ENCODE results near the gene TMTC1.

TMTC1 gene

GRCh38 chr12:29589851-29590250, 193.9 kb downstream of the TMTC1 start:
- H3K36me3 ChIP-seq (ENCODE audit: control insufficient read depth, insufficient read depth, low read length), result no peaks in the 10 kb centered on the region
- H3K4me3 ChIP-seq (ENCODE audit: low read depth, low read length), result no peak overlapping the region
- H3K27me3 ChIP-seq (ENCODE audit: control insufficient read depth, insufficient read depth, low read length), result no peaks in the 10 kb centered on the region
- H3K4me1 ChIP-seq (ENCODE audit: control insufficient read depth, insufficient read depth, low read length), result peaks cover 35% of the 10 kb centered on the region
- H3K9ac ChIP-seq (ENCODE audit: low read length), result no peak overlapping the region
- H3K27ac ChIP-seq (ENCODE audit: low read depth, low read length), result no peak overlapping the region
- no peaks in the 10 kb centered on the region for H3K9me3 ChIP-seq (ENCODE audit: control insufficient read depth, insufficient read depth, low read depth, low read length)

- Histone ChIP-seq H3K27ac (ENCODE audit: low read depth, low read length) (no peak overlapping the region), H3K36me3 (ENCODE audit: control insufficient read depth, insufficient read depth, low read length) (no peaks in the 10 kb centered on the region), H3K4me3 (ENCODE audit: low read depth, low read length) (no peak overlapping the region), H3K9ac (ENCODE audit: low read length) (no peak overlapping the region), H3K4me1 (ENCODE audit: control insufficient read depth, insufficient read depth, low read length) (peaks cover 35% of the 10 kb centered on the region), H3K27me3 (ENCODE audit: control insufficient read depth, insufficient read depth, low read length) (no peaks in the 10 kb centered on the region), H3K9me3 (ENCODE audit: control insufficient read depth, insufficient read depth, low read depth, low read length) (no peaks in the 10 kb centered on the region)
Measured at GRCh38 chr12:29589286-29589820, 194.4 kb downstream of the TMTC1 start.

GRCh38 chr12:29582677-29583272, 201.0 kb downstream of the TMTC1 start:
- Histone ChIP-seq H3K27ac (ENCODE audit: low read depth, low read length) (no peak overlapping the region), H3K4me3 (ENCODE audit: low read depth, low read length) (no peak overlapping the region), H3K36me3 (ENCODE audit: control insufficient read depth, insufficient read depth, low read length) (no peaks in the 10 kb centered on the region), H3K9ac (ENCODE audit: low read length) (no peak overlapping the region), H3K27me3 (ENCODE audit: control insufficient read depth, insufficient read depth, low read length) (no peaks in the 10 kb centered on the region), H3K9me3 (ENCODE audit: control insufficient read depth, insufficient read depth, low read depth, low read length) (no peaks in the 10 kb centered on the region), H3K4me1 (ENCODE audit: control insufficient read depth, insufficient read depth, low read length) (no peaks in the 10 kb centered on the region)

GRCh38 chr12:29582146-29582545, 201.6 kb downstream of the TMTC1 start:
- H3K4me3 ChIP-seq (ENCODE audit: low read depth, low read length), result no peak overlapping the region
- H3K9me3 ChIP-seq (ENCODE audit: control insufficient read depth, insufficient read depth, low read depth, low read length), result no peaks in the 10 kb centered on the region
- no peak overlapping the region for H3K27ac ChIP-seq (ENCODE audit: low read depth, low read length)
- H3K9ac ChIP-seq (ENCODE audit: low read length), result no peak overlapping the region
- H3K27me3 ChIP-seq (ENCODE audit: control insufficient read depth, insufficient read depth, low read length), result no peaks in the 10 kb centered on the region
- no peaks in the 10 kb centered on the region for H3K4me1 ChIP-seq (ENCODE audit: control insufficient read depth, insufficient read depth, low read length)
- no peaks in the 10 kb centered on the region for H3K36me3 ChIP-seq (ENCODE audit: control insufficient read depth, insufficient read depth, low read length)

- H3K36me3 ChIP-seq (ENCODE audit: control insufficient read depth, insufficient read depth, low read length), result no peaks in the 10 kb centered on the region
- no peaks in the 10 kb centered on the region for H3K4me1 ChIP-seq (ENCODE audit: control insufficient read depth, insufficient read depth, low read length)
- no peak overlapping the region for H3K4me3 ChIP-seq (ENCODE audit: low read depth, low read length)
- H3K27ac ChIP-seq (ENCODE audit: low read depth, low read length), result no peak overlapping the region
- H3K9me3 ChIP-seq (ENCODE audit: control insufficient read depth, insufficient read depth, low read depth, low read length), result no peaks in the 10 kb centered on the region
- H3K27me3 ChIP-seq (ENCODE audit: control insufficient read depth, insufficient read depth, low read length), result no peaks in the 10 kb centered on the region
- H3K9ac ChIP-seq (ENCODE audit: low read length), result no peak overlapping the region
Measured at GRCh38 chr12:29581631-29582030, 202.1 kb downstream of the TMTC1 start.

- H3K9ac ChIP-seq (ENCODE audit: low read length), result no peak overlapping the region
- H3K4me3 ChIP-seq (ENCODE audit: low read depth, low read length), result no peak overlapping the region
- no peaks in the 10 kb centered on the region for H3K4me1 ChIP-seq (ENCODE audit: control insufficient read depth, insufficient read depth, low read length)
- no peaks in the 10 kb centered on the region for H3K27me3 ChIP-seq (ENCODE audit: control insufficient read depth, insufficient read depth, low read length)
- H3K9me3 ChIP-seq (ENCODE audit: control insufficient read depth, insufficient read depth, low read depth, low read length), result no peaks in the 10 kb centered on the region
- H3K36me3 ChIP-seq (ENCODE audit: control insufficient read depth, insufficient read depth, low read length), result no peaks in the 10 kb centered on the region
- no peak overlapping the region for H3K27ac ChIP-seq (ENCODE audit: low read depth, low read length)
Measured at GRCh38 chr12:29580971-29581370, 202.8 kb downstream of the TMTC1 start.

- H3K9ac ChIP-seq (ENCODE audit: low read length), result no peak overlapping the region
- H3K36me3 ChIP-seq (ENCODE audit: control insufficient read depth, insufficient read depth, low read length), result no peaks in the 10 kb centered on the region
- H3K4me1 ChIP-seq (ENCODE audit: control insufficient read depth, insufficient read depth, low read length), result no peaks in the 10 kb centered on the region
- H3K9me3 ChIP-seq (ENCODE audit: control insufficient read depth, insufficient read depth, low read depth, low read length), result no peaks in the 10 kb centered on the region
- no peaks in the 10 kb centered on the region for H3K27me3 ChIP-seq (ENCODE audit: control insufficient read depth, insufficient read depth, low read length)
- no peak overlapping the region for H3K27ac ChIP-seq (ENCODE audit: low read depth, low read length)
- no peak overlapping the region for H3K4me3 ChIP-seq (ENCODE audit: low read depth, low read length)
Measured at GRCh38 chr12:29578731-29579130, 205.0 kb downstream of the TMTC1 start.

- Histone ChIP-seq H3K36me3 (ENCODE audit: control insufficient read depth, insufficient read depth, low read length) (no peaks in the 10 kb centered on the region), H3K4me1 (ENCODE audit: control insufficient read depth, insufficient read depth, low read length) (no peaks in the 10 kb centered on the region), H3K4me3 (ENCODE audit: low read depth, low read length) (no peak overlapping the region), H3K9ac (ENCODE audit: low read length) (no peak overlapping the region), H3K27ac (ENCODE audit: low read depth, low read length) (no peak overlapping the region), H3K27me3 (ENCODE audit: control insufficient read depth, insufficient read depth, low read length) (no peaks in the 10 kb centered on the region), H3K9me3 (ENCODE audit: control insufficient read depth, insufficient read depth, low read depth, low read length) (no peaks in the 10 kb centered on the region)
Measured at GRCh38 chr12:29578070-29578469, 205.7 kb downstream of the TMTC1 start.

- H3K9ac ChIP-seq (ENCODE audit: low read length), result no peak overlapping the region
- no peaks in the 10 kb centered on the region for H3K9me3 ChIP-seq (ENCODE audit: control insufficient read depth, insufficient read depth, low read depth, low read length)
- no peaks in the 10 kb centered on the region for H3K36me3 ChIP-seq (ENCODE audit: control insufficient read depth, insufficient read depth, low read length)
- no peak overlapping the region for H3K4me3 ChIP-seq (ENCODE audit: low read depth, low read length)
- no peaks in the 10 kb centered on the region for H3K4me1 ChIP-seq (ENCODE audit: control insufficient read depth, insufficient read depth, low read length)
- no peak overlapping the region for H3K27ac ChIP-seq (ENCODE audit: low read depth, low read length)
- no peaks in the 10 kb centered on the region for H3K27me3 ChIP-seq (ENCODE audit: control insufficient read depth, insufficient read depth, low read length)
Measured at GRCh38 chr12:29574500-29574899, 209.2 kb downstream of the TMTC1 start.

GRCh38 chr12:29572938-29573337, 210.8 kb downstream of the TMTC1 start:
- no peak overlapping the region for H3K9ac ChIP-seq (ENCODE audit: low read length)
- H3K27ac ChIP-seq (ENCODE audit: low read depth, low read length), result no peak overlapping the region
- H3K4me1 ChIP-seq (ENCODE audit: control insufficient read depth, insufficient read depth, low read length), result no peaks in the 10 kb centered on the region
- H3K4me3 ChIP-seq (ENCODE audit: low read depth, low read length), result no peak overlapping the region
- H3K36me3 ChIP-seq (ENCODE audit: control insufficient read depth, insufficient read depth, low read length), result no peaks in the 10 kb centered on the region
- no peaks in the 10 kb centered on the region for H3K9me3 ChIP-seq (ENCODE audit: control insufficient read depth, insufficient read depth, low read depth, low read length)
- no peaks in the 10 kb centered on the region for H3K27me3 ChIP-seq (ENCODE audit: control insufficient read depth, insufficient read depth, low read length)

- H3K9ac ChIP-seq (ENCODE audit: low read length), result no peak overlapping the region
- H3K4me1 ChIP-seq (ENCODE audit: control insufficient read depth, insufficient read depth, low read length), result no peaks in the 10 kb centered on the region
- no peaks in the 10 kb centered on the region for H3K36me3 ChIP-seq (ENCODE audit: control insufficient read depth, insufficient read depth, low read length)
- no peak overlapping the region for H3K4me3 ChIP-seq (ENCODE audit: low read depth, low read length)
- H3K27me3 ChIP-seq (ENCODE audit: control insufficient read depth, insufficient read depth, low read length), result no peaks in the 10 kb centered on the region
- H3K27ac ChIP-seq (ENCODE audit: low read depth, low read length), result no peak overlapping the region
- no peaks in the 10 kb centered on the region for H3K9me3 ChIP-seq (ENCODE audit: control insufficient read depth, insufficient read depth, low read depth, low read length)
Measured at GRCh38 chr12:29572464-29572863, 211.3 kb downstream of the TMTC1 start.

All from HUES6 (cell line).